Stromal cell of bone marrow (primary cell): ENCODE data around the gene EARS2.
A peak's percentile ranks its signal among the peaks of the same experiment; 100 is the strongest.
"Not testable (repeated sequence)": the region's sequence is repeated elsewhere in the genome, so short reads cannot be mapped to it uniquely, and the experiment has no call there.

ENCODE experiments used
- DNase-seq: peaks from one replicate; pipeline ENCODE4 v3.0.0-alpha.2; 2012; ENCODE audit warnings: low read depth

The EARS2 gene

DNA sequence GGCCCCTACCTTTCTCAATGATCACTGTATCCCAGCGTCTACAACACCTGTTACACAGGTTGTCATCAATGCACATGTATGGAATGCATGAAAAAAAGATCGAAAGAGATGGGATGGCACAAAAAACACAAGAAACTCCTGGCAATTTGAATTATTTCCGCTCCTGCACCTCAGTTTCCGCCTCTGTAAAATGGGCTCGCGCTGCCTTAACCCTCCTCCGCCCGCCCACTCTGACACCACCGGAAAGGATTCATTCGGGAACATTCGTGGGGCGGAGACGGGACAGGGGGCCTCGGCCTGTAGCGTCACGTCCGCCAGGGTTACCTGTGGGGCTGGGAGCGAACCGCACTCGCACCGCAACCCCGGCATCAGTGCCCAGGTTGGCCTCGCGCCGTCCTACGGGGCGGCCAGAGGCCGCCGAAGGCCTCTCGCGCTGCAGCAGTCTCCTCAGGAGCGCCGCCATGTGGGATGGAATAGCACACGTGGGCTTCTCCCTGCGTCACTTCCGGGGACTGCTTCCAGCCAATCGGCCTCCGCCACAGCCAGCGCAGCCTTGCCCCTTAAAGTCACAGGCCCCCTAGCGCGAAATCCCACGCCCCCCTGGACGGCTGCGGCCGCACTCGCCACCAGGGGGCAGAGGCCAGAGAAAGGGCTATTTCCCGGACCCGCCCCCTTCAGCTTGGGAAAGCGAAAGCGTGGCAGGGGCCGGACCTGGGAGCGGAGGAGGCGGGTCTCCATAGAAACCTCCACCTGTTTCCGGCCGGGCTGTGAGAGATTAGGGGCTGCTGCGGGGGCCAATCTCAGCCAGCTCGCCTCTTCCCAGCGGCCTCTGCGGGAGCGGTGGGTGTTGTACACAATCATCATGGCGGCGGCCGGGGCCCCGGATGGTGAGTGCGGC, at the start of gene EARS2, which contains the start of gene UBFD1:
Gene EARS2 (minus strand): TSS at position 470 of the 898 bp plus-strand sequence. CDS start 7 bp downstream, at position 463.
Gene UBFD1 (plus strand): TSS at position 847 of the 898 bp plus-strand sequence. CDS start 16 bp downstream, at position 863.
- DNase-seq: peak; percentile 98

DNA sequence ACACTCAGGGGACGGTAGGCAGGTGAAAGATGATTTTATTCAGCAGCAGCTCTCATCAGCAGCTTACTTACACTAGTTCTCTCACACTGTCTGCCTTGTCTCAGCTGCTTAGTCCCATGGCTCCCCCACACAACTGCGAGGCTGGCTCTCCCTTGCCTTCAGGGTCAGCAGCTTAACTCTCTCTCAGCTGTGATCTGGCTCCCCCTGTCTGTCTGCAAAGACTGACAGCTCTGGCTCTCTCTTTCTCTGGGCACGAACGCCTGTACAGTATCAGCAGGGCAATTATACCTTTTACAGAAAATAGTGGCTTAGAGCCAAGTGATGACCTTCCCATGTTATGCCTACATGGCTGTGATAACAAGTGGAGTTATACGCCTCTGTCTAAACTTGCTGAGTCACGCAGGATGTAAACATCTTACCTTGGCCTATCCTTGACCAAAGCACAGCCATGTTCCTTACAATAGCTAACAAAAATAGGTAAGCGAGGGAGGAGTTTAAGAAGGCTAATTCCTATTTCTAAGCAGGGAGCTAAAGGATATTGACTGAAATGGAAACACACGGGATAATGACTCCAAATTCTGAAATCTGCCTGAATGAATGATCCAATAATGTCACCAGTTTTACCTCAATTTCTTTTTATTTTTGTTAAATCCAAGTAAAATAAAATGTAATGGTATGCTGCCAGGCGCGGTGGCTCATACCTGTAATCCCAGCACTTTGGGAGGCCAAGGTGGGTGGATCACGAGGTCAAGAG, 40.0 kb upstream of the EARS2 start:
- DNase-seq: no peak

DNA sequence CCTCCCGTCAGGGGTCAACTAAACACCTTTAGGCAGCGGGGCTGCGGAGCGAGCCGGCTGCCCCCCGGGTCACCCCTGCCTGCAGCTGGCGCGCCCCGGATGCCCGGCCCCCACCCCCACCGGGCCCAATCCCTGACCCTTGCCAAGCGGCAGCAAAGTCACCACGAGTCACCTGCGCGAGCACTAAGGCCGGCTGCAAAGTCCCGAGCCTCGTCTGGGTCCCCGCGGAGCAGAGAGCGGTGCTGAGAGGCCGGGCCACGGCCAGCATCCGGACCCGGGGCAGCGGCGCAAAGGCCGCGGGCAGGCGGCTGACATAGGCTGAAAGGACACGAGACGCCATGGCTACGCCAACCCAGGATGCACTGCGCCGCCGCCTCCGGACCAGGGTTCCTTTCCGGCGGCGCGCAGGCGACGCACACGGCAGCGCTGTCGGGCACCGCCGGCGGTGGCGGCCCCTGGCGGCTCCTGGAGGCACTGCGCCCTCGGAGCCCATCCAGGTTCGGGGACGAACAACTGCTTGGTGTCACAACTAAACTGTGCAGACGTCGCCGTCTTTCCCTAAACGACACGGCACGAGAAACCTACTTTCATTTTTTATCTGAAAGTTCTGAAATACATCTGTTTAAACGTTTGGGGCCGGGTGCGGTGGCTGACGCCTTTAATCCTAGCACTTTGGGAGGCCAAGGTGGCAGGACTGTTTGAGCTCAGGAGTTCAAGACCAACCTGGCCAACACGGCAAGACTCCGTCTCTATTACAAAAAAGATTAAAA, 39.0 kb upstream of the EARS2 start, which contains the start of gene NDUFAB1:
Gene NDUFAB1 (minus strand): TSS at position 366 of the 770 bp plus-strand sequence. CDS start 26 bp downstream, at position 340.
- DNase-seq: peak; percentile 77

DNA sequence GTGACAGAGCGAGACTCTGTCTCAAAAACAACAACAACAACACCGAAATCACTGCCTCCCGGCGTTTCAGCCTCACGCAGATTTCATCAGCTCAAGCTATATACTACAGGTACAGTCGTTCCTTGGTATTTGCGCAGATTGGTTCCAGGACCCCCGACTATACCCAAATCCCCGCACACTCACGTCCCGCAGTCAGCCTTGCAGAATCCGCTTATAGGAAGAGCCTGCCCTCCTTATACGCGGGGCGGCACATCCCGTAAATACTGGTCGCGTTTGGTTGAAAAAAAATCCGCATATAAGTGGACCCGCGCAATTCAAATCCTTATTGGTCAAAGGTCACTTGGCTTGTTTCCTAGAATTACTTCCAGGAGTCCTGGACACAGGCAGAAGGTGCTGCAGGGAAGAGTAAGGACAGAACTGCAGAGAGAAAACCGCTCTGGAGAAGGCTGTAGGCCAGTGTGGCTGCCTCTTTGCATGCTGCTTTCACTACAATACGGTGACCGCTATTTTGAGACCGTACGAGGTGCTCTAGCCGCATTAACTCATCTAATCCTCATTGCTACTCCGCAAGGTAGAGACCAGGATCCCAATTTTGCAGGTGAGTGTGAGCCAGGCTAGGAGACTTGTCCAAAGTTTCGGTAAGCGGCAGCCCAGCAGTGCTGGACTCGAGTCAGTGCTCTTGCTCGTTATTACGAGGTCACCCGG, 38.2 kb upstream of the EARS2 start:
- no peak for DNase-seq

GRCh38 chr16:23594186-23594585, 37.0 kb upstream of the EARS2 start:
- no peak for DNase-seq

- no peak for DNase-seq
Measured at GRCh38 chr16:23590181-23590580, 33.0 kb upstream of the EARS2 start.

- DNase-seq: no peak
Measured at GRCh38 chr16:23587726-23588125, 30.6 kb upstream of the EARS2 start.

GRCh38 chr16:23584186-23585076, 27.3 kb upstream of the EARS2 start:
- DNase-seq: no peak

GRCh38 chr16:23583271-23583670, 26.1 kb upstream of the EARS2 start:
- DNase-seq: not testable (repeated sequence)

DNA sequence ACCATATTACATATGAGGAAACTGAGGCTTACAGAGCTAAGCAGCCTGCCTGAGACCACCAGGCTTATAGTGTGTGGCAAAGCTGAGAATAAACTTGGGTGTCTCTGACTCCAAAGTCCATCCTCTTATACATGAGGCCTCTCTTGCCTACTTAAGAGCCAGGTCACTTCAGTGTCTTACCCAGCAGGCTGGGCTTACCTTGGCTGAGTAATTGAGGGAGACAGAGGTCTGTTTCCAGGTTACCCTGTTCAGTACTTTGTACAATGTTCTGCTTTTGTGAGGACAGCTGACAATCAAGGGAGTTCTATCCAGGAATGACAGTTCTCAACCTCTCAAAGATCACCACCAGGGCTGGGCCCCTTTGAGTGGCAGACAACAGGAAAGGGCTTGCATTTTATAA, 24.6 kb upstream of the EARS2 start:
- no peak for DNase-seq

DNA sequence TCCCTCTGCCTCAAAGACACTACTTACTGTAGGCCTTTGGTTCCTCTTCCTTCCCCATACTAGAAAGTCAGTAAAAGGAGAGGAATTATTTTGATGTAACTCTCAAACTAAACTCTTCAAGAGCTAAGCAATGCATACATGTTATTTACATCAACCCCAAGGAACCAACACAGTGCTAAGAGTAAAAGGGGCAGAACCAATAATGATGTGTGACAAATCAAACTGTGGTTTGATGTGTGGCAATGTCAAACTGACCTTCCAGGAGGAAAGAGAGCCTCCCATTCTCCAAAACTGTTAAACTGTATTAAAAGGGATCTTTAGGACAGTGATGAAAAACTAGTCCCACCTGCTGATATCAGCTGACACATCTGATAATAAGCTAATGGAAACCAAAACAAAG, 23.2 kb upstream of the EARS2 start:
- DNase-seq: no peak

DNA sequence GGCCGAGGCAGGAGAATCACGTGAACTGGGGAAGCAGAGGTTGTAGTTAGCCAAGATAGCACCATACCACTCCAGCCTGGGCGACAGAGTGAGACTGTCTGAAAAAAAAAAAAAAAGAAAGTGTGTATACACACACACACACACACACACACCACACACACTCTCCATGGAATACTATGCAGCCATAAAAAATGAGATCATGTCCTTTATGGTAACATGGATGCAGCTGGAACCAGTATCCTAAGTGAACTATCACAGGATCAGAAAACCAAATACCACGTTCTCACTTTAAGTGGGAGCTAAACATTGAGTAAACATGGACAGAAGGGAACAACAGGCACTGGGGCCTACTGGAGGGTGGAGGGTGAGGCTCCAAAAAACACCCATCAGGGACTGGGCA, 22.2 kb upstream of the EARS2 start:
- no peak for DNase-seq

- no peak for DNase-seq
Measured at GRCh38 chr16:23578101-23578830, 21.1 kb upstream of the EARS2 start.

DNA sequence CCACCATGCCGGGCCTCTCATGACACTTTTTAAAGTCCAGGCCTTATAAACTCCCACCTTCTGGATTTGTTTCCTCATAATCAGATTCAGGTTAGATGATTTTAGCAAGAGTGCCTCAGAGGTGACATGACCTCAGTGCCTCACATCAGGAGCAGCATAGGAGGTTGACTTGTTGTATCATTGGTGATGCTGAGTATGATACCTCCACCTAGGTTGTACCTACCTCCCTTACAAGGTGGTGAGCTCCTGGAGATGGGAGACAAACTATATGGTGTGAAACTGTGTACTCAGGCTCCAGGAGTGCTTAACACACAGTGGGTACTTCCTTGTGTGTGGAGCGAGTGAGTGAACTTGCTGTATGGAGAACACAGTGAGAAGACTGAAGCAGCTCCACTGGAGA, 20.3 kb upstream of the EARS2 start:
- no peak for DNase-seq

DNA sequence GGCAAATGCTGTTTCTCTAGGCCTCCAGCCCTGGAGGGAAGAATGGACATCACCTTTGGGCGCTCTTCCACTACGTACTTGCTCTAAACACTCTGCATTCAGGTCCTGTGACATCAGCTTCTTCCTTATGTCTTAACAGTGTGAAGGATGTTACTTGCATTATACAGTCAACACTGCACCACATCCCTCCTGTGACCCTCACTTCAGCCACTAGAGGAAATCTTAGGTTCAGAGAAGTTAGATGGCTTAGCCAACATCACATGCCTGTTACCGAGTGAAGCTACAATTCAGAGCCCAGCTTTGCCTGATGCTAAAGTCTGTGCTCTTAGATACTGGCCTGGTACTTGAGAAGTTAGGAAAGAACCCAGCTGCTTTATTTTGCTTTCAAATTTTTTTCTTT, 18.7 kb upstream of the EARS2 start:
- no peak for DNase-seq

- no peak for DNase-seq
Measured at GRCh38 chr16:23573817-23574216, 16.7 kb upstream of the EARS2 start.

GRCh38 chr16:23572394-23572793, 15.2 kb upstream of the EARS2 start:
- no peak for DNase-seq

- DNase-seq: no peak
Measured at GRCh38 chr16:23571895-23572294, 14.7 kb upstream of the EARS2 start.

DNA sequence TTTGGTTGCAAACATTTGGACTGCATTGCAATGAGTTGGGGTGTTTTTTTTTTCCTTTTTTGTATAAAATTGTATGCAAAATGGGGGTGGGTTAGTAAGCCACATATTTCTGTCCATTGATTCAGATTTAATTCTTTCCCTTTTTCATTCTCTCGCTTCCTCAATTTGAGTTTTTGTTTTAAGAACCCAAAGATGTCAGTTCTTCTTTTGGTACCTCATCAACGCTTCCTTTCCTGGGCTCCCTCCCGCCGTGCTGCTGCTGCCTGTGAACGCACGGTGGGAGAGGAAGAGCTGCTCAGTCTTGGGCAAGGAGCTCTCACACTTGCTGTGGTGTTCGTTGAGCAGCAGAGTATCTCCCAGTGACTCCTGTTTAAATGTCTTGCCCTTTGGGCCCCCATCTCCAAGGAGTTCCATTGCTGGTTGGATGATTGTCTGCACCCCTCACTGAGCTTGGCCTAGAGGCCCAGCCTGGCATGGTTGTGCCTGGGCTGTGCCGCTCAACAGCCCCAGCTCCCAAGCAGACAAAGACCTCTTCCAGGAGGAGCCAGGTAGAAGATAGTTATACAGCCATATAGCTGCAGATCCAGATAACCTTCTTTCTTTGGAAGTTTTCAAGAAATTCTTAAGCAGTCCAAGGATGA, 14.0 kb upstream of the EARS2 start:
- no peak for DNase-seq
